ENCODE results near the gene NRF1.
A peak's percentile ranks its signal among the peaks of the same experiment; 100 is the strongest.
"Not testable (repeated sequence)": the region's sequence is repeated elsewhere in the genome, so short reads cannot be mapped to it uniquely, and the experiment has no call there.

The NRF1 gene

GRCh38 chr7:129611246-129612111 is at the start of gene NRF1:
TSS of gene NRF1 (plus strand) at chr7:129611720. CDS start at chr7:129657352, 45,632 bp downstream.
- TF ChIP-seq Cebpa-rat (IDR thresholded peaks at IDR 0.05) = no peak
- Histone ChIP-seq H3K36me3 (peaks cover 27% of the 10 kb centered on the region), H3K9me3 (no peaks in the 10 kb centered on the region), H3K4me2 (peak within 1 kb of the TSS; percentile 97), H3K4me3 (peak within 1 kb of the TSS; percentile 91), H3K4me1 (peaks cover 68% of the 10 kb centered on the region), H3K27me3 (no peaks in the 10 kb centered on the region), H3K9ac (peak within 1 kb of the TSS; percentile 96), H3K27ac (peak within 1 kb of the TSS; percentile 98), H4K20me1 (peaks cover 46% of the 10 kb centered on the region)

- H3K4me2 ChIP-seq, H3K9ac ChIP-seq: not testable (repeated sequence)
Observed at GRCh38 chr7:129566323-129566722, 45.2 kb upstream of the NRF1 start.

GRCh38 chr7:129567377-129567776 is 44.1 kb upstream of the NRF1 start:
- no peak overlapping the region for H3K27ac ChIP-seq
- H4K20me1 ChIP-seq = no peaks in the 10 kb centered on the region
- no peaks in the 10 kb centered on the region for H3K9me3 ChIP-seq
- H3K9ac ChIP-seq = no peak overlapping the region
- no peaks in the 10 kb centered on the region for H3K27me3 ChIP-seq
- no peaks in the 10 kb centered on the region for H3K36me3 ChIP-seq
- H3K4me2 ChIP-seq = no peak overlapping the region
- no peak overlapping the region for H3K4me3 ChIP-seq
- H3K4me1 ChIP-seq = no peaks in the 10 kb centered on the region
- no peak for TF ChIP-seq Cebpa-rat (IDR thresholded peaks at IDR 0.05)

More at GRCh38 chr7:129566323-129566722, 45.2 kb upstream of the NRF1 start:
- H3K4me1 ChIP-seq, H3K36me3 ChIP-seq, H3K27me3 ChIP-seq, H3K27ac ChIP-seq, H4K20me1 ChIP-seq, H3K9me3 ChIP-seq, H3K4me3 ChIP-seq: not testable (repeated sequence)

GRCh38 chr7:129568240-129568639 is 43.3 kb upstream of the NRF1 start:
- no peak for TF ChIP-seq Cebpa-rat (IDR thresholded peaks at IDR 0.05)
- no peak overlapping the region for H3K27ac ChIP-seq
- no peaks in the 10 kb centered on the region for H3K27me3 ChIP-seq

GRCh38 chr7:129569326-129569725 is 42.2 kb upstream of the NRF1 start:
- H3K27ac ChIP-seq = no peak overlapping the region
- no peak overlapping the region for H3K9ac ChIP-seq
- H3K9me3 ChIP-seq = no peaks in the 10 kb centered on the region
- TF ChIP-seq Cebpa-rat (IDR thresholded peaks at IDR 0.05) = no peak
- no peaks in the 10 kb centered on the region for H4K20me1 ChIP-seq
- H3K4me3 ChIP-seq = no peak overlapping the region
- no peaks in the 10 kb centered on the region for H3K4me1 ChIP-seq
- no peak overlapping the region for H3K4me2 ChIP-seq
- no peaks in the 10 kb centered on the region for H3K27me3 ChIP-seq
- no peaks in the 10 kb centered on the region for H3K36me3 ChIP-seq

More at GRCh38 chr7:129568240-129568639, 43.3 kb upstream of the NRF1 start:
- H4K20me1 ChIP-seq = no peaks in the 10 kb centered on the region
- H3K9ac ChIP-seq = no peak overlapping the region
- H3K36me3 ChIP-seq = no peaks in the 10 kb centered on the region
- H3K4me1 ChIP-seq = no peaks in the 10 kb centered on the region
- H3K9me3 ChIP-seq = no peaks in the 10 kb centered on the region
- H3K4me2 ChIP-seq = no peak overlapping the region
- no peak overlapping the region for H3K4me3 ChIP-seq

GRCh38 chr7:129569811-129570215 is 41.7 kb upstream of the NRF1 start:
- Histone ChIP-seq H3K9ac (no peak overlapping the region), H3K4me2 (no peak overlapping the region)

GRCh38 chr7:129571201-129571600 is 40.3 kb upstream of the NRF1 start:
- H3K4me2 ChIP-seq = no peak overlapping the region
- H3K36me3 ChIP-seq = no peaks in the 10 kb centered on the region
- TF ChIP-seq Cebpa-rat (IDR thresholded peaks at IDR 0.05) = no peak
- no peak overlapping the region for H3K27ac ChIP-seq
- no peak overlapping the region for H3K9ac ChIP-seq
- H3K4me3 ChIP-seq = no peak overlapping the region
- no peaks in the 10 kb centered on the region for H3K4me1 ChIP-seq
- H3K27me3 ChIP-seq = no peaks in the 10 kb centered on the region
- peaks cover 7% of the 10 kb centered on the region; the same call in 1 of the 2 replicates for H3K9me3 ChIP-seq
- no peaks in the 10 kb centered on the region for H4K20me1 ChIP-seq

More at GRCh38 chr7:129569811-129570215, 41.7 kb upstream of the NRF1 start:
- no peak overlapping the region for H3K27ac ChIP-seq
- H3K36me3 ChIP-seq = no peaks in the 10 kb centered on the region
- no peaks in the 10 kb centered on the region for H3K9me3 ChIP-seq
- no peak overlapping the region for H3K4me3 ChIP-seq
- no peaks in the 10 kb centered on the region for H3K4me1 ChIP-seq
- TF ChIP-seq Cebpa-rat (IDR thresholded peaks at IDR 0.05) = no peak
- H3K27me3 ChIP-seq = no peaks in the 10 kb centered on the region
- H4K20me1 ChIP-seq = no peaks in the 10 kb centered on the region

- H3K27ac ChIP-seq = no peak overlapping the region
Observed at GRCh38 chr7:129572205-129572604, 39.3 kb upstream of the NRF1 start.

GRCh38 chr7:129574487-129574886 is 37.0 kb upstream of the NRF1 start:
- TF ChIP-seq Cebpa-rat (IDR thresholded peaks at IDR 0.05) = no peak
- H4K20me1 ChIP-seq = no peaks in the 10 kb centered on the region
- no peaks in the 10 kb centered on the region for H3K36me3 ChIP-seq
- H3K9me3 ChIP-seq = peaks cover 39% of the 10 kb centered on the region
- no peak overlapping the region for H3K27ac ChIP-seq
- H3K4me1 ChIP-seq = no peaks in the 10 kb centered on the region
- H3K27me3 ChIP-seq = no peaks in the 10 kb centered on the region
- H3K9ac ChIP-seq = no peak overlapping the region
- no peak overlapping the region for H3K4me3 ChIP-seq
- H3K4me2 ChIP-seq = no peak overlapping the region

More at GRCh38 chr7:129572205-129572604, 39.3 kb upstream of the NRF1 start:
- TF ChIP-seq Cebpa-rat (IDR thresholded peaks at IDR 0.05) = no peak
- H3K9ac ChIP-seq = no peak overlapping the region
- no peak overlapping the region for H3K4me2 ChIP-seq
- no peaks in the 10 kb centered on the region for H3K36me3 ChIP-seq
- no peak overlapping the region for H3K4me3 ChIP-seq
- H3K4me1 ChIP-seq = no peaks in the 10 kb centered on the region
- H3K27me3 ChIP-seq = no peaks in the 10 kb centered on the region
- H4K20me1 ChIP-seq = no peaks in the 10 kb centered on the region
- peaks cover 16% of the 10 kb centered on the region for H3K9me3 ChIP-seq

- no peaks in the 10 kb centered on the region for H3K27me3 ChIP-seq
- no peaks in the 10 kb centered on the region for H3K36me3 ChIP-seq
- H3K9me3 ChIP-seq = peaks cover 39% of the 10 kb centered on the region
- H3K9ac ChIP-seq = no peak overlapping the region
- no peaks in the 10 kb centered on the region for H4K20me1 ChIP-seq
- 0 out of 2 replicates have a peak, but pooled peaks have one; percentile 31 for TF ChIP-seq Cebpa-rat (IDR thresholded peaks at IDR 0.05)
- no peak overlapping the region for H3K27ac ChIP-seq
- no peaks in the 10 kb centered on the region for H3K4me1 ChIP-seq
- H3K4me2 ChIP-seq = no peak overlapping the region
- no peak overlapping the region for H3K4me3 ChIP-seq
Observed at GRCh38 chr7:129575699-129576098, 35.8 kb upstream of the NRF1 start.

Measured in BLaER1 (cell line).